ENCODE data around the gene C1orf21.

The C1orf21 gene

DNA sequence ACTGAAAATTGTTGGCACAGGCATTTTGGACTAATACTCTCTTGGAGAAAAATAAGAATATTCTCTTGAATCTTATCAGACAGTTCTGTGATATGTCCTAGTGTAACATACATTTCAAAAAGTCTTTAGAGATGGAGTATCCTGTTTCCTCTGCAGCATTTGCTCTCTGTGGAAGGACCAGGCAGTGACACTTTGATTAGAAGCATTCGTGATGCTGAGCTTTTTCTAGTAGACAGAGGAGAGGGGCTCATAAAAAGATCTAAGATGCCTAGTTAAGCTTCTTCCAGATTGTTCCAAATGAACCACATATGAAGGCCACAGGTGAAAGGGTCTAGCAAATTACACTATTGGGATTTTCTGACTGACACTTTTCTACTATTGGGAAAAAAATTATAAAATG lies 120.3 kb downstream of the C1orf21 start:
- DNase-seq (ENCODE audit: low spot score) = no peak
- in situ Hi-C loops (cut with MboI; ENCODE audit: low pct_unique_long_range_greater_than_20kb, low sequenced_read_pairs, unreplicated experiment) = no loop called here
- TF ChIP-seq, protein P1, sequence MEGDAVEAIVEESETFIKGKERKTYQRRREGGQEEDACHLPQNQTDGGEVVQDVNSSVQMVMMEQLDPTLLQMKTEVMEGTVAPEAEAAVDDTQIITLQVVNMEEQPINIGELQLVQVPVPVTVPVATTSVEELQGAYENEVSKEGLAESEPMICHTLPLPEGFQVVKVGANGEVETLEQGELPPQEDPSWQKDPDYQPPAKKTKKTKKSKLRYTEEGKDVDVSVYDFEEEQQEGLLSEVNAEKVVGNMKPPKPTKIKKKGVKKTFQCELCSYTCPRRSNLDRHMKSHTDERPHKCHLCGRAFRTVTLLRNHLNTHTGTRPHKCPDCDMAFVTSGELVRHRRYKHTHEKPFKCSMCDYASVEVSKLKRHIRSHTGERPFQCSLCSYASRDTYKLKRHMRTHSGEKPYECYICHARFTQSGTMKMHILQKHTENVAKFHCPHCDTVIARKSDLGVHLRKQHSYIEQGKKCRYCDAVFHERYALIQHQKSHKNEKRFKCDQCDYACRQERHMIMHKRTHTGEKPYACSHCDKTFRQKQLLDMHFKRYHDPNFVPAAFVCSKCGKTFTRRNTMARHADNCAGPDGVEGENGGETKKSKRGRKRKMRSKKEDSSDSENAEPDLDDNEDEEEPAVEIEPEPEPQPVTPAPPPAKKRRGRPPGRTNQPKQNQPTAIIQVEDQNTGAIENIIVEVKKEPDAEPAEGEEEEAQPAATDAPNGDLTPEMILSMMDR (IDR thresholded peaks at IDR 0.05; ENCODE audit: extremely low read depth, insufficient read depth, missing control alignments) = no peak

DNA sequence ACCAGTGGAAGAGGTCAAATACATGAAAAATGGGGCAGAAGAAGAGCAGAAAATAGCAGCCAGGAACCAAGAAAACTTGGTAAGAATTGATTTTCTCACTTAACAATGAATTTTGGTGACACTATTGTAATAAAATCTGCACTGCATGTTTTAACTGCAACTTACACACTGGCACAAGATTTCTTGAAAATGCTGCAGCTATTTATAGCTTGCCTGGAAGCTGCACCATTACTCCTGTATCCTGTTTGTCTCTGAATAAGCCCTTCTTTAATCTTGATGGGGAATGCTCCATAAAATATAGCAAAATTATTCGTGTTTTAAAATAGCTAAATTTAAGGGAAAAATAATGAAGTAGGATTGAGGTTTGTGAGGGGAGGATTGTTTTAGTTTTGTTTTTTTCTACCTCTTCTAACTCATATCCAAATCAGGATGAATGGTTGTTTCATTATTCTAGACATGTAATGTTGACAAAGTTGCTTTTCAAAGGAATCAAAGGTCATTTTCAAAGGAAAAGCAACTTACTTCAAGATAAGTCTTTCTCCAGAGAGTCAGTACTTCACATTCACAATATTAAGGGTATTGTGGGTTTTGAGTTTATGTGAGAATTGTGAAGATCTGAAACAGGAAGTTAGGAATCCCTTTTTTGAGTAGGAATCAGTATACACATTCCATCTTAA lies 120.9 kb downstream of the C1orf21 start:
- TF ChIP-seq, protein P1 (IDR thresholded peaks at IDR 0.05; ENCODE audit: extremely low read depth, insufficient read depth, missing control alignments) = no peak
- in situ Hi-C loops (cut with MboI; ENCODE audit: low pct_unique_long_range_greater_than_20kb, low sequenced_read_pairs, unreplicated experiment) = no loop called here
- DNase-seq (ENCODE audit: low spot score) = no peak

DNA sequence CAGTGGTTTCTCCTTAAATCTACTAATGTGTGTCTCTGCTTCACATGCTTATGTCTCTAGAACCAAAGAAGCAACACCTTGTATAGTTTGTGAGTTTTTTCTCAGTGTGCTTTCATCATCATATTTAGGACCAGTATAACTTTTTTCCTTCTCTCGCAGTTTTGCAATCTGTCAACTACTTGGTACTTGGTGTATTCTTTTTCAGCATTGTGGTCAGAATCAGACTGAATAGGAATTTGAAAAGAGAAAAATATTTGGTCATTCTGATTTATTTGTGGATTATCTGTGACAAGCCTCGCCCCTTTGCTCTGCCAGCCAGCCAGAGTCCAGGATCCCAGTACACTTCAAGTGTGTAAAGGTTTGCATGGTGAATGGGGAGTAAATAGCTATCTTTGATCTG lies 122.3 kb downstream of the C1orf21 start:
- in situ Hi-C loops (cut with MboI; ENCODE audit: low pct_unique_long_range_greater_than_20kb, low sequenced_read_pairs, unreplicated experiment) = no loop called here

DNA sequence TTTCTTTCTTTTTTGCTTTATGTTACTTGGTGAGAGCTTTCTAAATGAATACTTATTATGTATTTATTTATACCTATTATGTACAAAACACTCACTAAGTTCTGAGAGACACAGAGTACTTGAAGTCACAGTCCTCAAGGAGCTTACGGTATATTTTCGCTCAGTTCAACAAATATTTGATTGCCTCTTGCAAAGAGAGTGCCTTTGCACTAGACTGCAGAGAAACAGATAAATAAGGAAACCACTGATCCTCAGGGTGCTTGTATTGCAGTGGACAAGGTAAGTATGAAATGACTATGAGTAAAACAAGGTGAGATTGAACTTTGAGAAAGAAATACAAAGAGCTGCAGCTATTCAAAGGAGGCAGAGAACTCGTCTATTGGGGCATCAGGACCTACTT lies 123.3 kb downstream of the C1orf21 start:
- in situ Hi-C loops (cut with MboI; ENCODE audit: low pct_unique_long_range_greater_than_20kb, low sequenced_read_pairs, unreplicated experiment) = no loop called here
- TF ChIP-seq, protein P1 (IDR thresholded peaks at IDR 0.05; ENCODE audit: extremely low read depth, insufficient read depth, missing control alignments) = no peak
- DNase-seq (ENCODE audit: low spot score) = no peak

More for the DNA sequence above, 122.3 kb downstream of the C1orf21 start:
- TF ChIP-seq, protein P1 (IDR thresholded peaks at IDR 0.05; ENCODE audit: extremely low read depth, insufficient read depth, missing control alignments) = no peak
- DNase-seq (ENCODE audit: low spot score) = no peak

DNA sequence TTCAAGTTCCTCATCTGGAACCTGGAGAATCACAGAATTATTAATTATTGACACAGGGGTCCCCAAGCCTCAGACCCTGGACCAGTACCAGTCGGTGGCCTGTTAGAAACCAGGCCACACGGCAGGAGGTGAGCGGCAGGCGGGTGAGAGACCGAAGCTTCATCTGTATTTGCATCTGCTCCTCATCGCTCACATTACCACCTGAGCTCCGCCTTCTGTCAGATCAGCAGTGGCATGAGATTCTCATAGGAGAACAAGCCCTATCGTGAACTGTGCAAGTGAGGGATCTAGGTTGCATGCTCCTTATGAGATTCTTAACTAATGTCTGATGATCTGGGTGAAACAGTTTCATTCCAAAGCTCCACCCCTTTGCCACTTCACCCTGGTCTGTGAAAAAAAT lies 125.9 kb downstream of the C1orf21 start:
- in situ Hi-C loops (cut with MboI; ENCODE audit: low pct_unique_long_range_greater_than_20kb, low sequenced_read_pairs, unreplicated experiment) = no loop called here

DNA sequence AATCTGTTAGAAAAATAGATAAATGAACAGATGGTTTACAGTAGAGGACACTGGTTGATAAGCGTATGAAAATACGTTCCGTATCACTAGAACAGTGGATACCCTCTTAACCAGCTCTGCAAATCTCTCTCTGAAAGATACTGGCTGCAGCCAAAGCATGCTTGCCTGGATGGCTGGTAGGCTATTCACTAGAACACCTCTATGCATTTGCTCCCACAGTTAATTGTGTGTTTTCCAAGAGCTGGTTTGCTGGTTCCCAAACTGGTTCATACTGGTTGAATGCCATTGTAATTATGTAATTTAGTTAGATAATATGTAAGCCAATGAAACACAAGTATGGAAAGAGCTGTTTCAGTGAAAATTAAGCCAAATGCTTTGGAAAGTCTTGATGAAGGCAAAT lies 126.6 kb downstream of the C1orf21 start:
- no peak for DNase-seq (ENCODE audit: low spot score)
- in situ Hi-C loops (cut with MboI; ENCODE audit: low pct_unique_long_range_greater_than_20kb, low sequenced_read_pairs, unreplicated experiment) = no loop called here
- TF ChIP-seq, protein P1 (IDR thresholded peaks at IDR 0.05; ENCODE audit: extremely low read depth, insufficient read depth, missing control alignments) = no peak

More for the DNA sequence above, 125.9 kb downstream of the C1orf21 start:
- DNase-seq (ENCODE audit: low spot score) = no peak
- TF ChIP-seq, protein P1 (IDR thresholded peaks at IDR 0.05; ENCODE audit: extremely low read depth, insufficient read depth, missing control alignments) = no peak
